SK-N-SH (cell line): Measurements from ENCODE around the gene LIN37. TPM values are rescaled to one million over a fixed set of nuclear protein-coding genes. Genes with fewer than 3 reads are reported as not detected.

Source experiments
- CHD2 ChIP-seq: fragments of 150-350 bp; IDR thresholded peaks from 2 replicates; pipeline ENCODE4 v1.6.1; 2018; ENCODE audit warnings: low read length; ENCODE audit not compliant: partially characterized antibody
- CTCF ChIP-seq: fragments of 200-600 bp; sonication (generic); IDR thresholded peaks from 2 replicates; pipeline ENCODE4 v1.6.1; 2017; ENCODE audit warnings: antibody characterized with exemption, mild to moderate bottlenecking, moderate library complexity
- ELF1 ChIP-seq: IDR thresholded peaks from 2 replicates; pipeline ENCODE4 v1.4.0; 2012
- EP300 ChIP-seq, 2 experiments: IDR thresholded peaks; 2 replicates each; pipeline versions ENCODE4 v1.4.0 to v1.6.1; 2012; ENCODE audit warnings: borderline replicate concordance in 1 of 2, low read depth in 1 of 2, low read length in 1 of 2
- FOXJ3 ChIP-seq: sonication (generic); formaldehyde crosslinking; IDR thresholded peaks from 2 replicates; pipeline ENCODE4 v1.5.1; 2020; ENCODE audit warnings: mild to moderate bottlenecking, missing genetic modification reagents
- FOXM1 ChIP-seq: IDR thresholded peaks from 2 replicates; pipeline ENCODE4 v1.4.0; 2012; ENCODE audit warnings: low read depth, mild to moderate bottlenecking
- GABPA ChIP-seq: IDR thresholded peaks from 2 replicates; pipeline ENCODE4 v1.4.0; 2012; ENCODE audit warnings: low read depth, mild to moderate bottlenecking
- JUND ChIP-seq: IDR thresholded peaks from 2 replicates; pipeline ENCODE4 v1.4.0; 2012
- MAX ChIP-seq: IDR thresholded peaks from 2 replicates; pipeline ENCODE4 v1.4.0; 2012; ENCODE audit warnings: low read depth
- MEF2A ChIP-seq: IDR thresholded peaks from 2 replicates; pipeline ENCODE4 v1.4.0; 2012; ENCODE audit warnings: low read depth, borderline replicate concordance
- MXI1 ChIP-seq: IDR thresholded peaks from 2 replicates; pipeline ENCODE4 v1.6.1; 2012; ENCODE audit warnings: mild to moderate bottlenecking, low read depth, low read length, improper control_type of control experiment
- NFIC ChIP-seq: IDR thresholded peaks from 2 replicates; pipeline ENCODE4 v1.4.0; 2012; ENCODE audit warnings: borderline replicate concordance
- NRF1 ChIP-seq: IDR thresholded peaks from 2 replicates; pipeline ENCODE4 v1.6.1; 2012; ENCODE audit warnings: low read depth, mild to moderate bottlenecking, low read length
- POLR2AphosphoS5 ChIP-seq: IDR thresholded peaks from 2 replicates; pipeline ENCODE4 v1.6.1; 2012; ENCODE audit warnings: low read depth, low read length
- REST ChIP-seq: IDR thresholded peaks from 2 replicates; pipeline ENCODE4 v1.6.1; 2012; ENCODE audit warnings: mild to moderate bottlenecking, low read depth, low read length, moderate library complexity
- RFX5 ChIP-seq: IDR thresholded peaks from 2 replicates; pipeline ENCODE4 v1.6.1; 2012; ENCODE audit warnings: mild to moderate bottlenecking, improper control_type of control experiment, low read length
- SIN3A ChIP-seq: IDR thresholded peaks from 2 replicates; pipeline ENCODE4 v1.6.1; 2012; ENCODE audit warnings: low read depth, mild to moderate bottlenecking, low read length, moderate library complexity, borderline replicate concordance
- TAF1 ChIP-seq: IDR thresholded peaks from 2 replicates; pipeline ENCODE4 v1.6.1; 2012; ENCODE audit warnings: low read depth, mild to moderate bottlenecking, low read length, moderate library complexity, borderline replicate concordance
- TCF12 ChIP-seq: IDR thresholded peaks from 2 replicates; pipeline ENCODE4 v1.4.0; 2012
- USF1 ChIP-seq: IDR thresholded peaks from 2 replicates; pipeline ENCODE4 v1.4.0; 2012; ENCODE audit warnings: low read depth, borderline replicate concordance
- USF2 ChIP-seq: fragments of 150-350 bp; IDR thresholded peaks from 2 replicates; pipeline ENCODE4 v1.6.1; 2017; ENCODE audit warnings: antibody characterized with exemption, low read length, low read depth, borderline replicate concordance
- polyA plus RNA-seq, 3 experiments: library from polyadenylated mRNA; depleted of rRNA; stranded (reverse); fragments of >200 nt; gene quantifications; 2 replicates each; pipeline ENCODE4 v1.2.3, GENCODE V29; 2012

LIN37 gene
- polyA plus RNA-seq, 1 of the 3 experiments (the other 2 are of a cell fraction) = 21.1 TPM

- TF ChIP-seq USF2 = no peak
- peak; percentile 68; the same call in 1 of the 2 replicates for TF ChIP-seq FOXM1
- peak; percentile 63; the same call in 1 of the 2 replicates for TF ChIP-seq RFX5
- TF ChIP-seq POLR2AphosphoS5 = peak; percentile 2
- peak; percentile 67; the same call in 1 of the 2 replicates for TF ChIP-seq MXI1
- peak; percentile 64; the same call in 1 of the 2 replicates for TF ChIP-seq ELF1
- TF ChIP-seq SIN3A = no peak
- TF ChIP-seq CHD2 = peak; percentile 96
- TF ChIP-seq GABPA = peak; percentile 59
- no peak for TF ChIP-seq JUND
- 0 out of 2 replicates have a peak, but pooled peaks have one; percentile 9 for TF ChIP-seq MAX
- no peak for TF ChIP-seq REST
- TF ChIP-seq EP300 (IDR thresholded peaks at IDR 0.05; ENCODE audit: borderline replicate concordance in 1 of 2, low read depth in 1 of 2, low read length in 1 of 2) = no peak
- no peak for TF ChIP-seq MEF2A
- TF ChIP-seq USF1 = no peak
- TF ChIP-seq TAF1 = peak; percentile 41; the same call in 1 of the 2 replicates
- TF ChIP-seq CTCF = no peak
- TF ChIP-seq FOXJ3 (CRISPR knock-in tag) = no peak
- TF ChIP-seq NFIC = no peak
- TF ChIP-seq TCF12 = no peak
- no peak for TF ChIP-seq NRF1
Measured at GRCh38 chr19:35757749-35758608, 9.6 kb downstream of the LIN37 start, which contains the start of gene PROSER3 (continued).
